Chondrocyte (in vitro differentiated cells): Measurements from ENCODE around the gene LRBA. TPM values are rescaled to one million over a fixed set of nuclear protein-coding genes. Genes with fewer than 3 reads are reported as not detected.

ENCODE experiments used
- DNase-seq: peaks from one replicate; pipeline ENCODE4 v3.0.0; 2021; ENCODE audit warnings: mixed read lengths, low spot score
- H3K27ac Mint-ChIP-seq: one replicate; pipeline ENCODE4 v1.8.0; 2021; ENCODE audit warnings: mild to moderate bottlenecking, moderate library complexity, mixed read lengths; ENCODE audit not compliant: unreplicated experiment
- H3K27me3 Mint-ChIP-seq: 2 replicates; pipeline ENCODE4 v1.8.0; 2021; ENCODE audit warnings: low read depth, mixed read lengths
- H3K36me3 Mint-ChIP-seq: 2 replicates; pipeline ENCODE4 v1.8.0; 2021; ENCODE audit warnings: low read depth, mixed read lengths
- H3K4me1 Mint-ChIP-seq: 2 replicates; pipeline ENCODE4 v1.8.0; 2021; ENCODE audit warnings: low read depth, mild to moderate bottlenecking, mixed read lengths
- H3K4me3 Mint-ChIP-seq: one replicate; pipeline ENCODE4 v1.8.0; 2021; ENCODE audit warnings: mild to moderate bottlenecking, moderate library complexity, mixed read lengths; ENCODE audit not compliant: unreplicated experiment
- H3K9me3 Mint-ChIP-seq: 2 replicates; pipeline ENCODE4 v1.8.0; 2021; ENCODE audit warnings: low read depth, mixed read lengths
- total RNA-seq: library from RNA; stranded (reverse); gene quantifications from 3 replicates; pipeline ENCODE4 v1.2.1, GENCODE V29; 2021
- TF ChIP-seq, protein P1 (sequence below): fragments of 200-600 bp; sonication (generic); IDR thresholded peaks from 2 replicates; pipeline ENCODE4 v1.5.0; 2021; ENCODE audit warnings: antibody characterized with exemption, mild to moderate bottlenecking, moderate library complexity

LRBA gene
- total RNA-seq, 1 donor from 2014 or later: 19.7 TPM

DNA sequence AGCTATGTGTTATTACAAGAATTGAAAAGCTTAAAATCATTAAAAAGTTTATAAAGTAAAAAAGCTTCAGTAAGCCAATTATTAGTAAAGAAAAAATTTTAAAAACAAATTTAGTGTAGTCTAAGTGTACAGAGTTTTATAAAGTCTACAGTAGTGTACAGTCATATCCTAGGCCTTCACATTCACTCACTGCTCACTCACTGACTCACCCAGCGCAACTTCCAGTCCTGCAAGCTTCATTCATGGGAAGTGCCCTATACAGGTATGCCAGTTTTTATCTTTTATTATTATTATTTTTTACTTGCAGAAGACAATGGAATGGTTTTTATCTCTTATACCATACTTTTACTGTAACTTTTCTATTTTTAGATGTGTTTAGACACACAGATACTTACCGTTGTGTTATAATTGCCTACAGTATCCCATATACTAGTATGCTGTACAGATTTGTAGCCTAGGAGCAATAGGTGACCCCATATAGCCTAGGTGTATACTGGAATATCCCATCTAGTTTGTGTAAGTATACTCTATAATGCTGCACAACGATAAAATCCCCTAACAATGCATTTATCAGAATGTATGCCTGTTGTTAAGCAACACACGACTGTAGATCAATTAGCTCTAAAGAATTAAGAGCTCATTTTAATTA is 706.1 kb downstream of the LRBA start:
- no peak for DNase-seq
- Mint-ChIP-seq H3K4me3 (no peak overlapping the region), H3K27ac (no peak overlapping the region), H3K9me3 (no peaks in the 10 kb centered on the region), H3K27me3 (no peaks in the 10 kb centered on the region), H3K4me1 (peaks cover 37% of the 10 kb centered on the region), H3K36me3 (no peaks in the 10 kb centered on the region)
- TF ChIP-seq, protein P1, sequence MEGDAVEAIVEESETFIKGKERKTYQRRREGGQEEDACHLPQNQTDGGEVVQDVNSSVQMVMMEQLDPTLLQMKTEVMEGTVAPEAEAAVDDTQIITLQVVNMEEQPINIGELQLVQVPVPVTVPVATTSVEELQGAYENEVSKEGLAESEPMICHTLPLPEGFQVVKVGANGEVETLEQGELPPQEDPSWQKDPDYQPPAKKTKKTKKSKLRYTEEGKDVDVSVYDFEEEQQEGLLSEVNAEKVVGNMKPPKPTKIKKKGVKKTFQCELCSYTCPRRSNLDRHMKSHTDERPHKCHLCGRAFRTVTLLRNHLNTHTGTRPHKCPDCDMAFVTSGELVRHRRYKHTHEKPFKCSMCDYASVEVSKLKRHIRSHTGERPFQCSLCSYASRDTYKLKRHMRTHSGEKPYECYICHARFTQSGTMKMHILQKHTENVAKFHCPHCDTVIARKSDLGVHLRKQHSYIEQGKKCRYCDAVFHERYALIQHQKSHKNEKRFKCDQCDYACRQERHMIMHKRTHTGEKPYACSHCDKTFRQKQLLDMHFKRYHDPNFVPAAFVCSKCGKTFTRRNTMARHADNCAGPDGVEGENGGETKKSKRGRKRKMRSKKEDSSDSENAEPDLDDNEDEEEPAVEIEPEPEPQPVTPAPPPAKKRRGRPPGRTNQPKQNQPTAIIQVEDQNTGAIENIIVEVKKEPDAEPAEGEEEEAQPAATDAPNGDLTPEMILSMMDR: no peak

DNA sequence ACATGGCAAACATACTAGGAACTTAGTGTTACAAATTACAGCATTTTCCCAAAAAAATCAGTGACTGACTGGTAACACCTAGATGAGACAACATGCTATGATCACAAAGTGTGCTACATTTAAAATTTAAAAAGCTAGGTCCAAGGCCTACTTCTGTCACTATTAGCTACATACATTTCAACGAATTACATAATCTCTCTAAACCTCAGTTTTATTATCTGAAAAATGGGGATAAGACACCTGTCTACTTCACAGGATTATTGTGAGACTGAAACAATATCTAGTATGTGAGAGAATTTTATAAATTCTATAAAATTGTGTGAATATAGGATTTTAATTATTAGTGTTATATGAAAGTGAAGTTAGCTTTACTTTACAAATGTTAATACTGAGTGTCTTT is 708.4 kb downstream of the LRBA start:
- TF ChIP-seq, protein P1: no peak
- no peak overlapping the region for H3K4me3 Mint-ChIP-seq
- H3K27me3 Mint-ChIP-seq: no peaks in the 10 kb centered on the region
- H3K4me1 Mint-ChIP-seq: peaks cover 46% of the 10 kb centered on the region
- H3K27ac Mint-ChIP-seq: no peak overlapping the region
- H3K36me3 Mint-ChIP-seq: no peaks in the 10 kb centered on the region
- no peak for DNase-seq
- H3K9me3 Mint-ChIP-seq: no peaks in the 10 kb centered on the region

DNA sequence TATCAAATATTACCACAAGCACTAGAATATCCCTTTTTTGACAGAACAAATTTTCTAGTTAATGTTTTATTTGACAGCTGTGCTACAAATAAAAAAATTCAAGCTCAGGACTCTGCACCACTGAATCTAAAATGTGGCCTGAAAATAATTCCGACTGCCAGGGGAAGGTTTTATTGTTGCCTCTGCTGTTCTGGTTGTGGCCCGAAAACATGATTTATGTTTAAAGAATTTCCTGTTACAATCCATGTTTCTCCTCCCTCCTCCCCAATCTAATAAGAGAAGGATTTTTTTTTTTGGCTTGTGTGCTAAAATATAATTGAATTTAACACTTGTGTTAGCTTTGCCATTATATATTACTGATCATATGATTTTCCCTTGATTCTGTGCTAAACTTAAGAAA is 709.1 kb downstream of the LRBA start:
- Mint-ChIP-seq H3K36me3 (no peaks in the 10 kb centered on the region), H3K9me3 (no peaks in the 10 kb centered on the region), H3K4me1 (peaks cover 46% of the 10 kb centered on the region), H3K27me3 (no peaks in the 10 kb centered on the region), H3K27ac (peak overlapping the region; percentile 86), H3K4me3 (peak overlapping the region; percentile 1)
- TF ChIP-seq, protein P1: no peak
- DNase-seq: no peak

GRCh38 chr4:150302553-150302952 is 712.5 kb downstream of the LRBA start:
- DNase-seq: no peak
- no peaks in the 10 kb centered on the region for H3K27me3 Mint-ChIP-seq
- peaks cover 32% of the 10 kb centered on the region for H3K4me1 Mint-ChIP-seq
- H3K9me3 Mint-ChIP-seq: no peaks in the 10 kb centered on the region
- peak overlapping the region; percentile 19 for H3K27ac Mint-ChIP-seq
- no peaks in the 10 kb centered on the region for H3K36me3 Mint-ChIP-seq
- TF ChIP-seq, protein P1: no peak
- H3K4me3 Mint-ChIP-seq: no peak overlapping the region

DNA sequence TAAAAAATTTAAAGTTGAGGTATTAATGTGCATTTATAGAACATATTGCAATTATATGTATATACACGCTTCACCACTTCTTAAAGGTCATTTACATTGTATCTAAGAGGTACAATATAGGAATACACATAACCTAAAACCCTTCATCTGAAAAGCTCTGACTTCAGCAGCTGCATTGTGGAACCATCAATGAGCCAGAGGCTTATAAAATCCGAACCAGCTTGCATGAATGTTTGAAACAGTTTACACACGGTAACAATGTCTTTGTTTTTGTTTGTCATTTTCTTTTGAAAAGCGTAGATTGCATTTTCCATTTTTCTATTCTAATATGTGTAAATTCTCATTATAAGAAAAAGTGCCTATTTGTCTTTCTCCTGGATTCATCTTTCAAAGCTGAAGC is 715.3 kb downstream of the LRBA start:
- no peak for DNase-seq
- TF ChIP-seq, protein P1: no peak
- H3K4me1 Mint-ChIP-seq: peaks cover 14% of the 10 kb centered on the region
- H3K27ac Mint-ChIP-seq: no peak overlapping the region
- H3K36me3 Mint-ChIP-seq: no peaks in the 10 kb centered on the region
- H3K4me3 Mint-ChIP-seq: no peak overlapping the region
- no peaks in the 10 kb centered on the region for H3K9me3 Mint-ChIP-seq
- H3K27me3 Mint-ChIP-seq: no peaks in the 10 kb centered on the region
